ENCODE results near the gene RUFY3.
"Not testable (repeated sequence)": the region's sequence is repeated elsewhere in the genome, so short reads cannot be mapped to it uniquely, and the experiment has no call there.

DNA sequence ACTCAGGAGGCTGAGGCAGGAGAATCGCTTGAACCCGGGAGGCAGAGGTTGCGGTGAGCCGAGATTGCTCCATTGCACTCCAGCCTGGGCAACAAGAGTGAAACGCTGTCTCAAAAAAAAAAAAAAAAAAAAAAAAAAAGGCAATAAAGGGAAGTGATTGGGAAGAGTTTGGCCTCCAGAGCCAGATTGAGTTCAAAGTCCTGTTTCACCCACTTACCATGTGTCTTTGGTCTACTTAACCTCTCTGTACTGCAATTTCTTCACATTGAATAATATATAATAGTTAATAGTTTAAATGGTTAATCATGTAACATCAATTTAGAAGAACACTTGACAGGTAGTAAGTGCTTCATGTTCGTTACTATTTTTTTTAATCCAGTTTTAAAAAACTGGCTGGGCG, 27.1 kb upstream of the RUFY3 start:
- not testable (repeated sequence) for TF ChIP-seq RCOR2 (CRISPR knock-in tag; IDR thresholded peaks at IDR 0.05); PHF8 (CRISPR knock-in tag; IDR thresholded peaks at IDR 0.05); MTA3 (CRISPR knock-in tag; IDR thresholded peaks at IDR 0.05); CEBPB (IDR thresholded peaks at IDR 0.05; ENCODE audit: borderline replicate concordance, low read depth, low read length); U2AF1 (optimal IDR thresholded peaks at IDR 0.05; ENCODE audit: low read depth, low read length); KLF6 (CRISPR knock-in tag; IDR thresholded peaks at IDR 0.05); ZNF788 (CRISPR knock-in tag; IDR thresholded peaks at IDR 0.05; ENCODE audit: borderline replicate concordance); RFX5 (IDR thresholded peaks at IDR 0.05; ENCODE audit: low read depth, low read length); CREM (IDR thresholded peaks at IDR 0.05); CREM (CRISPR knock-in tag; IDR thresholded peaks at IDR 0.05); KDM6A (CRISPR knock-in tag; IDR thresholded peaks at IDR 0.05; ENCODE audit: low read depth); EP300 (IDR thresholded peaks at IDR 0.05; ENCODE audit: low read depth in 2 of 2, low read length in 2 of 2); EP300 (CRISPR knock-in tag; IDR thresholded peaks at IDR 0.05; ENCODE audit: borderline replicate concordance)
- TF ChIP-seq, protein P1, sequence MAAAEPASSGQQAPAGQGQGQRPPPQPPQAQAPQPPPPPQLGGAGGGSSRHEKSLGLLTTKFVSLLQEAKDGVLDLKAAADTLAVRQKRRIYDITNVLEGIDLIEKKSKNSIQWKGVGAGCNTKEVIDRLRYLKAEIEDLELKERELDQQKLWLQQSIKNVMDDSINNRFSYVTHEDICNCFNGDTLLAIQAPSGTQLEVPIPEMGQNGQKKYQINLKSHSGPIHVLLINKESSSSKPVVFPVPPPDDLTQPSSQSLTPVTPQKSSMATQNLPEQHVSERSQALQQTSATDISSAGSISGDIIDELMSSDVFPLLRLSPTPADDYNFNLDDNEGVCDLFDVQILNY (CRISPR knock-in tag; conservative IDR thresholded peaks at IDR 0.05), result not testable (repeated sequence)
- TF ChIP-seq, protein P2, sequence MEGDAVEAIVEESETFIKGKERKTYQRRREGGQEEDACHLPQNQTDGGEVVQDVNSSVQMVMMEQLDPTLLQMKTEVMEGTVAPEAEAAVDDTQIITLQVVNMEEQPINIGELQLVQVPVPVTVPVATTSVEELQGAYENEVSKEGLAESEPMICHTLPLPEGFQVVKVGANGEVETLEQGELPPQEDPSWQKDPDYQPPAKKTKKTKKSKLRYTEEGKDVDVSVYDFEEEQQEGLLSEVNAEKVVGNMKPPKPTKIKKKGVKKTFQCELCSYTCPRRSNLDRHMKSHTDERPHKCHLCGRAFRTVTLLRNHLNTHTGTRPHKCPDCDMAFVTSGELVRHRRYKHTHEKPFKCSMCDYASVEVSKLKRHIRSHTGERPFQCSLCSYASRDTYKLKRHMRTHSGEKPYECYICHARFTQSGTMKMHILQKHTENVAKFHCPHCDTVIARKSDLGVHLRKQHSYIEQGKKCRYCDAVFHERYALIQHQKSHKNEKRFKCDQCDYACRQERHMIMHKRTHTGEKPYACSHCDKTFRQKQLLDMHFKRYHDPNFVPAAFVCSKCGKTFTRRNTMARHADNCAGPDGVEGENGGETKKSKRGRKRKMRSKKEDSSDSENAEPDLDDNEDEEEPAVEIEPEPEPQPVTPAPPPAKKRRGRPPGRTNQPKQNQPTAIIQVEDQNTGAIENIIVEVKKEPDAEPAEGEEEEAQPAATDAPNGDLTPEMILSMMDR (CRISPR knock-in tag; IDR thresholded peaks at IDR 0.05), result not testable (repeated sequence)
